Amygdala (tissue), 56 donors: Measurements from ENCODE around the gene WNT16.

ENCODE experiments used
- DNase-seq, 56 donors: peaks; one replicate each; lab custom pipeline; 2025; lab: John Stamatoyannopoulos, UW

Gene WNT16

DNA sequence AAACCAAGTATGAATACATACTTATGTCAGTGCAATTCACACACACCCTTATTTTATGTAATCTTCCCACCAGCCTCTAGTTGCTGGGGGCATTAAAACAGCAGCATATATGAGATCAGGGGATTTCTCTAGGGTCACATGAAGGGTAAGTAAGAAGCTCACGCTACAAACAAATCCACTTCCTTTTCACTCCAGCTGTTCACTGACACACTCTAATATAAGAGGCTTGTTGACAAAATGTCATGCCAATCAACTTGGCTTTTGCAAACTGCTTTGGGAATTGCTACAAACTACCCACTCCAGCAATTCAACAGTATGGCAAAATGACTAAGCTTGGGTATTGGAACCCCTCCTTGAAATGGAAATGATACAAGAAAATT, 57.0 kb downstream of the WNT16 start:
- no peak for DNase-seq

DNA sequence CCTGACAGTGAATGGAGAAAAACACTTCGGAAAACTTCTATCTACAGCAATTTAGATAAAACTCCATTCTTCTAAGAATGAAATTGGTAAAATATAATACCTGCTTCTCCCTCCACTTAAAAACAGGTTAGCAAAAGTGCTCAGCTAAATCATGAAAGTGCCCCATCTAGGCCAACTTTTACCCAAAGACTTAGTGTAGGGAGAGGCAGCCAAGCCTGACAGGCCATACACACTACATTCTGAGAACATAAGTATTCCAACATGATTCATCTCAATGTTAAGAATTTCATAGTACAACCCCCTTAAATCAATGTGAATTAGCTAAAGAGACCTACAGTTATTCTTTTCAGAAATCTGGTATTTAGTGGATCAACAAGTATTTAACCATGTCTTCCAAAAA, 60.1 kb downstream of the WNT16 start:
- no peak for DNase-seq

DNA sequence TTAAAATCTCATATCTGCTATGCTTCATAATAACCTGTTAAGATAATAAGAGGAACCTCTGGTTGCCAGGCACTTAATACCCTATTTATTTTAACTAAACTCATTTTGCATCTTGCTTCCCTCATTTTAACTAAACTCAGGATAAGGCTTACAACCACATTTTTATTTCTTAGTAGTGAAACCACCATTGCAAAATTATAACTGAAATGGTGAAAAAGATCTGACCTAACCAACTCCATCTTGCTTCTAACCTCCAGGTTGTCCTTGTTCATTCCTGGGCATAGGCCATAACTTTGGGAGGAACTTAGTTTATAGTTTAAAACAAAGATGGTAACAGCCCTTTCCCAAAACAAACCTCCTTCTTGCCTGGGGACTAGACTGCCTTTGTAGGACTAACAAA, 61.3 kb downstream of the WNT16 start:
- DNase-seq, result no peak

DNA sequence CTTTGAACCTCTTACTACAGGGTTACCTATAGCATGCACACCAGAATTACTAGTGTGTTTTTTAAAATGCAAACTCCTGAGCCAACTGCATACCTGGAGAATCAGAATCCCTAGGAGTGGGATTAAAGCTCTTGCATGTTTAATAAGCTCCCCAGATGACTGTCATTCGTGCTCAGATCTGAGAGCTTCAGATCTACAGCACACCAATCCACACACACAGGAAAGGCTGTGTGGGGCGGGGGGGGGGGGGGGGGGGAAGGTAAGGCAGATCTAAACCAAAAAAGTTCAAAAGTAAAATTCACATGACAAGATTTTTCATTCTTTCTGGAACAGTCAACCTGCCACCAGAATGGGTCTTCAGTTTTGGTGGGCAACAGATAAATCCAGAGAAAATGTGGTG, 61.8 kb downstream of the WNT16 start:
- DNase-seq, result no peak
